ENCODE data around the gene IGF2BP2. TPM values are rescaled to one million over a fixed set of nuclear protein-coding genes. Genes with fewer than 3 reads are reported as not detected.

The IGF2BP2 gene
- total and polyA plus RNA-seq, 2 of the 13 experiments (the other 11 are each of a cell fraction or from before 2014, with no cell fraction given): 6.5 to 46.0 TPM

- TF ChIP-seq ZNF510 (CRISPR knock-in tag; IDR thresholded peaks at IDR 0.05; ENCODE audit: low read depth) (no peak), ZNF354B (CRISPR knock-in tag; IDR thresholded peaks at IDR 0.05) (no peak), RARG (CRISPR knock-in tag; IDR thresholded peaks at IDR 0.05; ENCODE audit: low read depth) (no peak), ZNF343 (CRISPR knock-in tag; IDR thresholded peaks at IDR 0.05) (no peak), ZUFSP (CRISPR knock-in tag; IDR thresholded peaks at IDR 0.05; ENCODE audit: borderline replicate concordance) (no peak), SPEN (CRISPR knock-in tag; IDR thresholded peaks at IDR 0.05; ENCODE audit: low read depth) (no peak), BORCS8-MEF2B (CRISPR knock-in tag; IDR thresholded peaks at IDR 0.05) (no peak), RELA (CRISPR knock-in tag; IDR thresholded peaks at IDR 0.05) (no peak), DDIT3 (CRISPR knock-in tag; IDR thresholded peaks at IDR 0.05) (no peak), ZNF512B (CRISPR knock-in tag; IDR thresholded peaks at IDR 0.05; ENCODE audit: borderline replicate concordance) (no peak), ZKSCAN5 (CRISPR knock-in tag; IDR thresholded peaks at IDR 0.05) (no peak), ZNF841 (CRISPR knock-in tag; IDR thresholded peaks at IDR 0.05; ENCODE audit: borderline replicate concordance) (no peak), BATF2 (CRISPR knock-in tag; IDR thresholded peaks at IDR 0.05) (no peak), CENPX (CRISPR knock-in tag; IDR thresholded peaks at IDR 0.05) (no peak), YEATS4 (CRISPR knock-in tag; IDR thresholded peaks at IDR 0.05; ENCODE audit: borderline replicate concordance) (no peak; the same call in 1 of the 2 replicates), RNF2 (conservative IDR thresholded peaks at IDR 0.05; ENCODE audit: low read depth) (no peak), ZBTB14 (CRISPR knock-in tag; IDR thresholded peaks at IDR 0.05) (no peak; the same call in 1 of the 2 replicates), LBX2 (CRISPR knock-in tag; IDR thresholded peaks at IDR 0.05; ENCODE audit: borderline replicate concordance) (0 out of 2 replicates have a peak, but pooled peaks have one; percentile 6), GPBP1L1 (CRISPR knock-in tag; IDR thresholded peaks at IDR 0.05) (no peak), KLF12 (CRISPR knock-in tag; IDR thresholded peaks at IDR 0.05; ENCODE audit: borderline replicate concordance) (no peak), MAFF (IDR thresholded peaks at IDR 0.05; ENCODE audit: low read depth, low read length) (no peak)
Observed at GRCh38 chr3:185825006-185825638, at the start of gene IGF2BP2 (continued).
